Inflammatory macrophage (primary cell): ENCODE results near the gene PTPN6.
A peak's percentile ranks its signal among the peaks of the same experiment; 100 is the strongest.

Source experiments
- DNase-seq, 2 donors: peaks; one replicate each; pipeline ENCODE4 v3.0.0-alpha.2; 2020 to 2022

PTPN6 gene

DNA sequence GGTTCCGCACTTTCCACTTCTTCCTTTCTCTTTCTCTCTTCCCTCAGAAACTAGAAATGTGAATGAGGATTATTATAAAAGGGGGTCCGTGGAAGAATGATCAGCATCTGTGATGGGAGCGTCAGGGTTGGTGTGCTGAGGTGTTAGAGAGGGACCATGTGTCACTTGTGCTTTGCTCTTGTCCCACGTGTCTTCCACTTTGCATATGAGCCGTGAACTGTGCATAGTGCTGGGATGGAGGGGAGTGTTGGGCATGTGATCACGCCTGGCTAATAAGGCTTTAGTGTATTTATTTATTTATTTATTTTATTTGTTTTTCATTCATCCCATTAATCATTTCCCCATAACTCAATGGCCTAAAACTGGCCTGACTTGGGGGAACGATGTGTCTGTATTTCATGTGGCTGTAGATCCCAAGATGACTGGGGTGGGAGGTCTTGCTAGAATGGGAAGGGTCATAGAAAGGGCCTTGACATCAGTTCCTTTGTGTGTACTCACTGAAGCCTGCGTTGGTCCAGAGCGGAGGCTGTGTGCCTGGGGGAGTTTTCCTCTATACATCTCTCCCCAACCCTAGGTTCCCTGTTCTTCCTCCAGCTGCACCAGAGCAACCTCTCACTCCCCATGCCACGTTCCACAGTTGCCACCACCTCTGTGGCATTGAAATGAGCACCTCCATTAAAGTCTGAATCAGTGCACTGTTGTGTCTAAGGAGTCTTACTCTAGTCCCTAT is 28.0 kb upstream of the PTPN6 start:
- DNase-seq: no peak

DNA sequence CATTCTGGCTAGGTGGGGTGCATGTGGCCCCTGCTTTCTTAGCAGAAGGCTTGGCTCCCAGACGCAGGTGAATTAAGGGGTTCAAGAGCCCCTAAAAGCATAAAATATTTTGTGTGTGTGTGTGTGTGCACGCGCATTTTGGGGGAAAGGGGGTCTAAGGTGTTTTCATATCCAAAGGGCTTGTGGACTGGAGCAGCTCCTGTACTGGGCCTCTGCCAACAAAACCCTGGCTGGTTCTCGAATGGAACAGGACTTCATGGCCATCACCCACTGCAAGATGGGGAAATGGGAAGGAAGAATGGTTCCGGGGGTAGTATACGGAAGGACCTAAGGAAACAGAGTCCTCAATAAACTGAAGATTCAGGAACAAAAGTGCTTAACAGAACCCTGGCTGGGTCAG is 27.3 kb upstream of the PTPN6 start:
- DNase-seq: no peak

DNA sequence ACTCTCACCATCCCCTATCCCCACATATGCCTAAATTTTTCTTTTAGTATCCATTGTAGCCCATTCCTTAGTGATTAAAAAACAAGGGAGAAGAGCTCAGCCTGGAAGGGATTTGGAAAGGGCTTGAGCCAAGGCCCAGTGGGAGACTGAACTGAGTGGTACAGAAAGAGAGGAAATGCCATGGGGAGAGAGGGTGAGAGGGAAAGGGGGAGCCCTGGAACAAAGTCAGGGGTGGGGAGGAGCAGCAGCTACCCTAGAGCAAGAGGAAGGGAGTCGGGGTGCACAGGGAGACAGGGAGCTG is 26.0 kb upstream of the PTPN6 start:
- DNase-seq: no peak

DNA sequence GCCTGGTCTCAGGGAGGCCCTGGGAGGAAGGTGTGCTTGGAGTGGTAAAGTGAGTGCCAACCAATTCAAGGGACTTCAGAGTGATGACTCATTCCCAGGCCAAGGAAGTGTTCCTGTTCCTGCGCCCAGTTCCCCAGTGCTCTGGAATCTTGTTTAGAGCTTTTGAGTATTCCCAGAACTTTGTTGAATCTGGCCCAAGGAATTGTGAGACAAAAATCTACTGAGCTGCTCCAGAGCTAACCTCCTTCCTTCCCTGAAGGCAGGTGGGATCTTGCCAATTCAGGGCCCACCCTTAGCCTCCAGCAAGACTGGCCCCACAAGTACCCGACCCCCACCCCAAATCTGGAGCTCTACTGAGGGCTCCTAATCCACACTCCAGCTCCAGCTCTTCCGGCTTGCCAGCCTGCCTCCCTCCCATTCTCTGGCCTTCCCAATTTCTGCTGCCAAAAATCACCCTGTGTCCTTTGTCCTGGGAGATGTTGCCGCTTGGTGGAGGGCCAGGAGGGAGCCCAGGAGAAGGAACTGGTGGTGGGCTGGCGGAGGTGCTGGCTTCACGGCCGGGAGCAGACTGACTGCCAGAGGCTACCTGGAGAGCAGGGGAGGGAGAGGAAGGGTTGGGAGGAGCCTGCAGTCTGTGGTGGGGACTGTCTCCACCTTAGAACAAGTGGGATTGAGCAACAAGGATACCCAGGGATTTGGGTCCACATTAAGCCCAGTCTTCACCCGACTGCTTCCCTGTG is 25.4 kb upstream of the PTPN6 start:
- DNase-seq: no peak

DNA sequence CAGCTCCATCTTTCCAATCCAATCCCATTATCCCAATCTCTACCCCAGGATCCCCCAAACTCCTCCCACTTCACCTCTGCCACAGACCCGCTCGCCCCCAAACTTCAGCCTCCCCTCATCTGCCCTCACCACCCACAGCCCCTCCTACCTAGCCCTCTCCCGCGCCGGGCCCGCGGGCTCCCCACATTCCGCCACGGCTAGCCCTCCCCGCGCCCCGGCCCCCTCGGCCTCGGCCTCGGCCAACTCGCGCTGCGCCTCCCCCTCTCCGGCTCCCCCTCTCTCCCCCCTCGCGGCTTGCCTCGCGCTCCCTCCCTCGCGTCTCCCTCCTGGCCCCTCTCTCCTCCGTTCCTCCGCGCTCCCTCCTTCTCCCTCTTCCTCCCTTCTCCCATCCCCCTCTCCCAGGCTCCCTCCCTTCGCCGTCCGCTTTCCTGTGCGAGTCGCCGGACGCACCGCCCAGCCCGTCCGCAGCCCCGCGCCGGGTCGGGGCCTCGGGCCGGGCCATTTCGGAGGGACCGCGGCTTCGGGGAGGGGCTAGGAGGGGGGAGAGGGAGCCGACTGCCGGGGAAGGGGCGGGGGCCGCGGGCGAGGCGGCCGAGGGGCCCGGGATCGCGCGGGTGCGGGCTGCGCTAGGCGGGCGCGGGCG is 23.7 kb upstream of the PTPN6 start, which contains the start of gene ATN1:
Gene ATN1 (plus strand): TSS at position 581 of the 643 bp plus-strand sequence. CDS start 6,043 bp downstream, outside the sequence.
- peak in 1 of 2 donors; percentile 14 for DNase-seq

DNA sequence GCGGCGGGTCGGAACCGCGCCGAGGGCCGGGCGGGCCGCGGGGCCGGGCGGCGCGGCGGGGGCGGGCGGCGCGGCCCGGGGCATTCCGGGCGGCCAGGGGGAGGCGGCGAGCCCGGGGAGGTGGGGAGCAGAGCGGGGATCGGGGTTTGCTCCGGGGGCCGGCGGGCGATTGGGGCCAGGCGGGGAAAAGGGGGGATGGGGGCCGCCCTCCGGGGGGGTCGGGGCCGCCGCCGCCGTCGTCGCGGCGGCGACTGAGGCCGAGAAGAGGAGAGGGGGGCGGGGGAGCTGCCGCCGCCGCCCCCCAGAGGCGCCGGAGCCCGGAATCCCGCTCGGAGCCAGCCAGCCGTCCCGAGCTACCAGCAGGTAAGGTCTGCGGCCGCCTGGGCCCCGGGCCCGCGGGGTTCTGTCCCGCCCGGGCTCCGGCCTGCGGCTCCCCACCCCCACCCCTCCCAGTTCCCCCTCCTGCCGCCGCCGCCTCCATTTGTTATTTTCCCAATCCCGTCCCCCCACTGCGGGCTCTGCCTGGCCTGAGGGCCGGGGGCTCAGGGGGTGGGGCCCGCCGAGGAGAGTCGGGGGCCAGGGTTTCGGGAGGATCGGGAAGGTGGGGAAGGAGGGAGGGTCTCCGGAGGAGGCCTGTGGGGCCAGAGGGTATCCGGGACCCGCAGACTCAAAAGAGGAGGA is 23.0 kb upstream of the PTPN6 start:
- DNase-seq: no peak

DNA sequence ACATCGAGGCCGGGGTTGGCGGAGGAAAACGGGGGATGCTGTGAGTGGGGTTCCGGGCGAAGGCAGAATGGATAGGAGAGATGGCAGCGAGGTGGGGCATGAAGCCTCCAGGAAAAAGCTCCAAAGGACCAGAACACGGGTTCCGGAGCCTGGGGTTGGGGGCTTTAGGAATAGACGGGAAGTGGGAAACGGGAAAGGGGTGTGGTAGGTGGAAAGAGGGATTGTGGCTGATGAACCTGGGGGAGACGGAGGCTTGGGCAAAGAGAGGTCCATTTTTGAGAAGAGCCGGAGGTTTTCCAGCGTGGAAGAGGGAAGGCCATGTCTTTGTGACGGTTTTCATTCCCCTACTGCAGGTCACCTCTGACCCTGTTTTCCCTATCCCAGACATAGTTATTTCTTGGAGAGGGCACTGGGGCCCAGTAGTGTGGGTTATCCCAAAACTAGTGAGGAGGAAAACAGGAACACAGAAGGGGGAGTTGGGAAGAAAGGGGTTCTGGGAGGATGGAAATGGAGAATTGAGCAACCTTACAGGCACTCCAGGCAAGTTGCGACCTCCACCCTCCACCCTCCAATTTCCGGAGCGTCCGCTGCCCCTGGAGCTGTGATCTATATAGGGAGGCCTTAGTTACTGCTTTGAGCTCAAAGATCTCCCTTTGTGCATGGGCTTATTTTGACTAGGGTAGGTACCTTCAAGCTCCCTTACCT is 22.3 kb upstream of the PTPN6 start:
- no peak for DNase-seq

DNA sequence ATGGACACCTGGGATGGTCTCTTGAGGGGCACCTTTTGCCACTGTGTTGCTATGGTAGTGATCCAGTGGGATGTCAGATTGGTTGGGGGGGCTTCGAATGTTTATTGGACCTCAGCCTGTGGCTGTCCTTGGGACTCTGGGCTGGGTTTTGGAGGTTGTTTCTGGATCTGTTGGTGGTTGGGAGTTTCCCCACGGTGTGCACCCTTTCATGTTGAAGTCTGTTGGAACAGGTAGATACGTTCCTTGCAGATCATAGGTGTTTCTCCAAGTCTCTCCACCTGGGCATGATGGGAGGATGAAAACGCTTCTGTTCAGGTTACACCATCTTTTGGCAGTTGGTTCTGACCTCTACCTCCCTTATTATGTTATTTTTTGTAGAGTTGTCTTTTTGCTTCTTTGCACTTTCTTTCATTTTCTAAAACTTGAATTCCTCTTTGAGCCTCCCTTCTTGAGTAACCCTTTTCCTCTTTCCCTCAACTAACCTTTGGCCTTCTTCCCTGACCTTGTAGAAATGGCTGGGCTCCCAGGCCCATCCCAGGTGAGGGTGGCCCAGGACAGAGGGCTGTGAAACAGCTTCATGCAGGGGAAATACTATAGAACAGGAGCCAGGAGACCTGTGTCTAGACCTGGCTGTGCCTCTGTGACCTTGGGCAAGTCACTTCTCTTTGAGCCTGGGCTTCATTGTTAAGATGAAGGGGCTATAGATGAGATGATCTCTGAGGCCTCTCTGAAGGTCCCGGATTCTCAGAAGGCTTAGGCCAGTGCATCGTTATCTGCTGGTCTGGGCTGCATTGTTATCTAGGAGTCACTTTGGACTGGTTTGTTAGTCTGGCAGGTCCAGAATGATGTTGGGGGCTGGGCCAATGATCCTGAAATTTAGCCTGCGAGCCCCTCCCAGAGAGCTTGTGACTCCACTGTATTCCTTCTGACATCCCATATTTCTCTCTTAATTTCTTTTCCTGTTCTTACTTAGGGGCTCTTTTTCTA is 21.4 kb upstream of the PTPN6 start:
- DNase-seq: no peak

DNA sequence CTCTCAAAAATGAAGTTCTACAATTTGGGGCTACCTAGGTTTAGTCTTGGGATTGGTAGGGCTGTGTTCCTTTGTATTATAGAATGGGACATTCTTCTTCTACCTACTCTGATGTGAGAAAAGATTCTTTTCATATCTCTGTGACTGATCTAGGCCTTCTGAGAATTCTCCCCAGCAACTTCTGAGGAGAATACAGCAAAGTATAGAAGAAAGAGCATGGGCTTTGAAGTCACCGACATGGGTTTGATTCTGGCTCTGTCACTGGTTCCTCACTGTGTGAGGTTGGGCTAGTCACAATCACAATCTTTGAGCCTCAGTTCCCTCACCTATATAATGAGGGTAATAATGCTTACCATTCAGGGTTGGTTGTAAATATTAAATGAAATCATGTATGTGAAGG is 18.4 kb upstream of the PTPN6 start:
- no peak for DNase-seq

DNA sequence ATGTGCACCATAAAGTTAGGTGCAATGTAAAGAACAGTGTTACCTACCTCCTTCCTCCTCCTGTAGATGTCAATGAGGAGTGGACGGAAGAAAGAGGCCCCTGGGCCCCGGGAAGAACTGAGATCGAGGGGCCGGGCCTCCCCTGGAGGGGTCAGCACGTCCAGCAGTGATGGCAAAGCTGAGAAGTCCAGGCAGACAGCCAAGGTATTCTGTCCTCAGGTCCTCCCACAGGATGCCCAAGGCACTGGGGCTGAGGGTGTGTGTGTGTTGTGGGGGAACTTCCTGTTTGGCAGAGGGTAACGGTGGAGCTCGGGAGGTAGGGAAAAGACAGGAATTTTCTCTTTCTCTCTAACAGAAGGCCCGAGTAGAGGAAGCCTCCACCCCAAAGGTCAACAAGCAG is 17.0 kb upstream of the PTPN6 start:
- DNase-seq: no peak

DNA sequence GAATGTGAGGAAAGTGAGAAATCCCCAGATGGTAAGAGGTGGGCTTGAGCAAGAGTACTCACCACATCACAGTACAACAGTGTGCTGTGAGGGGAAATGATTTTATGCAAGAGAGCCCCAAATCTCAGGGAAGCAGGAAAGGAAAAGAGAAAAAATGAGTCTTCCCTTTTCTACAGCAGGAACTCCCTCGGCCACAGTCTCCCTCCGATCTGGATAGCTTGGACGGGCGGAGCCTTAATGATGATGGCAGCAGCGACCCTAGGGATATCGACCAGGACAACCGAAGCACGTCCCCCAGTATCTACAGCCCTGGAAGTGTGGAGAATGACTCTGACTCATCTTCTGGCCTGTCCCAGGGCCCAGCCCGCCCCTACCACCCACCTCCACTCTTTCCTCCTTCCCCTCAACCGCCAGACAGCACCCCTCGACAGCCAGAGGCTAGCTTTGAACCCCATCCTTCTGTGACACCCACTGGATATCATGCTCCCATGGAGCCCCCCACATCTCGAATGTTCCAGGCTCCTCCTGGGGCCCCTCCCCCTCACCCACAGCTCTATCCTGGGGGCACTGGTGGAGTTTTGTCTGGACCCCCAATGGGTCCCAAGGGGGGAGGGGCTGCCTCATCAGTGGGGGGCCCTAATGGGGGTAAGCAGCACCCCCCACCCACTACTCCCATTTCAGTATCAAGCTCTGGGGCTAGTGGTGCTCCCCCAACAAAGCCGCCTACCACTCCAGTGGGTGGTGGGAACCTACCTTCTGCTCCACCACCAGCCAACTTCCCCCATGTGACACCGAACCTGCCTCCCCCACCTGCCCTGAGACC is 15.6 kb upstream of the PTPN6 start:
- DNase-seq: peak; percentile 69 to 81

DNA sequence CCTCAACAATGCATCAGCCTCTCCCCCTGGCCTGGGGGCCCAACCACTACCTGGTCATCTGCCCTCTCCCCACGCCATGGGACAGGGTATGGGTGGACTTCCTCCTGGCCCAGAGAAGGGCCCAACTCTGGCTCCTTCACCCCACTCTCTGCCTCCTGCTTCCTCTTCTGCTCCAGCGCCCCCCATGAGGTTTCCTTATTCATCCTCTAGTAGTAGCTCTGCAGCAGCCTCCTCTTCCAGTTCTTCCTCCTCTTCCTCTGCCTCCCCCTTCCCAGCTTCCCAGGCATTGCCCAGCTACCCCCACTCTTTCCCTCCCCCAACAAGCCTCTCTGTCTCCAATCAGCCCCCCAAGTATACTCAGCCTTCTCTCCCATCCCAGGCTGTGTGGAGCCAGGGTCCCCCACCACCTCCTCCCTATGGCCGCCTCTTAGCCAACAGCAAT is 14.9 kb upstream of the PTPN6 start:
- DNase-seq: peak; percentile 55 to 75

DNA sequence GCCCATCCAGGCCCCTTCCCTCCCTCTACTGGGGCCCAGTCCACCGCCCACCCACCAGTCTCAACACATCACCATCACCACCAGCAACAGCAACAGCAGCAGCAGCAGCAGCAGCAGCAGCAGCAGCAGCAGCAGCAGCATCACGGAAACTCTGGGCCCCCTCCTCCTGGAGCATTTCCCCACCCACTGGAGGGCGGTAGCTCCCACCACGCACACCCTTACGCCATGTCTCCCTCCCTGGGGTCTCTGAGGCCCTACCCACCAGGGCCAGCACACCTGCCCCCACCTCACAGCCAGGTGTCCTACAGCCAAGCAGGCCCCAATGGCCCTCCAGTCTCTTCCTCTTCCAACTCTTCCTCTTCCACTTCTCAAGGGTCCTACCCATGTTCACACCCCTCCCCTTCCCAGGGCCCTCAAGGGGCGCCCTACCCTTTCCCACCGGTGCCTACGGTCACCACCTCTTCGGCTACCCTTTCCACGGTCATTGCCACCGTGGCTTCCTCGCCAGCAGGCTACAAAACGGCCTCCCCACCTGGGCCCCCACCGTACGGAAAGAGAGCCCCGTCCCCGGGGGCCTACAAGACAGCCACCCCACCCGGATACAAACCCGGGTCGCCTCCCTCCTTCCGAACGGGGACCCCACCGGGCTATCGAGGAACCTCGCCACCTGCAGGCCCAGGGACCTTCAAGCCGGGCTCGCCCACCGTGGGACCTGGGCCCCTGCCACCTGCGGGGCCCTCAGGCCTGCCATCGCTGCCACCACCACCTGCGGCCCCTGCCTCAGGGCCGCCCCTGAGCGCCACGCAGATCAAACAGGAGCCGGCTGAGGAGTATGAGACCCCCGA is 14.3 kb upstream of the PTPN6 start:
- peak in 1 of 2 donors; percentile 53 for DNase-seq

DNA sequence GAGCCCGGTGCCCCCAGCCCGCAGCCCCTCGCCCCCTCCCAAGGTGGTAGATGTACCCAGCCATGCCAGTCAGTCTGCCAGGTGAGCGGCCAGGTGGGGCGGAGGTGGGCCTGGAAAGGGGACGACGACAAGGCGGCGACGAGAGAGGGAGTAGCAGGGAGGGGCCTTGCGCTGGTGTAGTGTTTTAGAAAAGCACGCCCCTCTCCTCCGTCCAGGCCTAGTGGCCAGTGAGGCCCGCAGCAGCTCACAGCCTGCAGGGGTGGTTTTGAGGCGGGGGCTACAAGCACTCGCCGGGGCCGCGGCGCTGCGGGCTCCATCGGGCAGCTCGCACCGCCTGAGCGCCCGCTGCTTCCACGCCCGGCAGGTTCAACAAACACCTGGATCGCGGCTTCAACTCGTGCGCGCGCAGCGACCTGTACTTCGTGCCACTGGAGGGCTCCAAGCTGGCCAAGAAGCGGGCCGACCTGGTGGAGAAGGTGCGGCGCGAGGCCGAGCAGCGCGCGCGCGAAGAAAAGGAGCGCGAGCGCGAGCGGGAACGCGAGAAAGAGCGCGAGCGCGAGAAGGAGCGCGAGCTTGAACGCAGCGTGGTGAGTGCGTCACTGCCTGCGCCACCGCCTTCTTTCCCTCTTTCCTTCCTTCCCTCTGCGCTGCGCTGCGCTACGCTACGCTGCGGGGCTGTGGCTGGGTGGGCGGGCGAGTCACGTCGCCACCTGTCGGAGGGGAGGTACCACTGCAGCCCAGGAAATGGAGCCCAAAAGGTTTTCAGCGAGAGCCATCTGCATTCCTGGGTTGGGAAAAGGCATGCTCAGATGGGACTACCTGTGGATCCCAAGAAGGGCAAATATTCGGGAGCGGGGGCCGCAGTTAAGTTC is 13.4 kb upstream of the PTPN6 start:
- DNase-seq: peak; percentile 94

DNA sequence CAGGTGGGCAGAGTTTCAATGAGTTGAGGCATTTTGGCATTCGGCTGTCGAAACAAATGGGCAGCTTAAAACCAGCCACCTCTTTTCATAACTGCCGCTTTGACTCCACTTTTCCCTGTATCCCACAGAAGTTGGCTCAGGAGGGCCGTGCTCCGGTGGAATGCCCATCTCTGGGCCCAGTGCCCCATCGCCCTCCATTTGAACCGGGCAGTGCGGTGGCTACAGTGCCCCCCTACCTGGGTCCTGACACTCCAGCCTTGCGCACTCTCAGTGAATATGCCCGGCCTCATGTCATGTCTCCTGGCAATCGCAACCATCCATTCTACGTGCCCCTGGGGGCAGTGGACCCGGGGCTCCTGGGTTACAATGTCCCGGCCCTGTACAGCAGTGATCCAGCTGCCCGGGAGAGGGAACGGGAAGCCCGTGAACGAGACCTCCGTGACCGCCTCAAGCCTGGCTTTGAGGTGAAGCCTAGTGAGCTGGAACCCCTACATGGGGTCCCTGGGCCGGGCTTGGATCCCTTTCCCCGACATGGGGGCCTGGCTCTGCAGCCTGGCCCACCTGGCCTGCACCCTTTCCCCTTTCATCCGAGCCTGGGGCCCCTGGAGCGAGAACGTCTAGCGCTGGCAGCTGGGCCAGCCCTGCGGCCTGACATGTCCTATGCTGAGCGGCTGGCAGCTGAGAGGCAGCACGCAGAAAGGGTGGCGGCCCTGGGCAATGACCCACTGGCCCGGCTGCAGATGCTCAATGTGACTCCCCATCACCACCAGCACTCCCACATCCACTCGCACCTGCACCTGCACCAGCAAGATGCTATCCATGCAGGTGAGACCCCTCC is 12.6 kb upstream of the PTPN6 start:
- DNase-seq: no peak

DNA sequence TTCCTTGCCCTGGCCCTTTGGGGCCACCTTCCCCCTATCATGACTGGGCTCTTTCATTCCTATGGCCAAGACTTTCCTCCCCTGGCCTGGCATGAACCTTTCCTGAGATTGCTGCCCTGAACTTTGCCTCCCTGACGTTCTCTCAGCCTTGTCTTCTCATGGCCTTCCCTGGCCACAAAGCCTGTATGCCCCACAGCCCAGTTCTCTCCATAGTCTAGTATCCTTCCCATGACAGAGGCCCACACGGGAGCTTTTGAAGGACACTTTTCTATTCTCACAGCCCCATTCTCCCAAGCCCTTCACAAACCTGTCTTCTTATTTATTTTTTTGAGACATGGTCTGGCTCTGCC is 12.0 kb upstream of the PTPN6 start:
- DNase-seq: no peak

DNA sequence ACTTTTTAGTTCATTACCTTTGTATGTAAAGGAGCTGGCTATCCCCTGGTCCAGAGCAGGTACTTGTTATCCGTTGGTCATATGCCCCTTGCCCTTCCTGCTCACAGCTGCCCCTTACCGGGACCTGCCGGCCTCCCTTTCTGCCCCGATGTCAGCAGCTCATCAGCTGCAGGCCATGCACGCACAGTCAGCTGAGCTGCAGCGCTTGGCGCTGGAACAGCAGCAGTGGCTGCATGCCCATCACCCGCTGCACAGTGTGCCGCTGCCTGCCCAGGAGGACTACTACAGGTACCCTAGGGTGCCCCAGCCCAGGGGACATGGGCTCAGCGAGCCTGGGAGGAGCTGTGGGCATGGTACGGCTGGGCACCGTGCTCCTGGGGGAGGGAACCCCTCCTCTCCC is 9.9 kb upstream of the PTPN6 start:
- DNase-seq: no peak

DNA sequence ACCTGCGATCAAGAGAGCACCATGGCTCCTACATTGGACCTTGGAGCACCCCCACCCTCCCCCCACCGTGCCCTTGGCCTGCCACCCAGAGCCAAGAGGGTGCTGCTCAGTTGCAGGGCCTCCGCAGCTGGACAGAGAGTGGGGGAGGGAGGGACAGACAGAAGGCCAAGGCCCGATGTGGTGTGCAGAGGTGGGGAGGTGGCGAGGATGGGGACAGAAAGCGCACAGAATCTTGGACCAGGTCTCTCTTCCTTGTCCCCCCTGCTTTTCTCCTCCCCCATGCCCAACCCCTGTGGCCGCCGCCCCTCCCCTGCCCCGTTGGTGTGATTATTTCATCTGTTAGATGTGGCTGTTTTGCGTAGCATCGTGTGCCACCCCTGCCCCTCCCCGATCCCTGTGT is 9.4 kb upstream of the PTPN6 start:
- no peak for DNase-seq
